Measurements from ENCODE around the gene KCNT1. TPM values are rescaled to one million over a fixed set of nuclear protein-coding genes. Genes with fewer than 3 reads are reported as not detected.
A peak's percentile ranks its signal among the peaks of the same experiment; 100 is the strongest.
"Not testable (repeated sequence)": the region's sequence is repeated elsewhere in the genome, so short reads cannot be mapped to it uniquely, and the experiment has no call there.

KCNT1 gene
- total RNA-seq (2014; rRNA removed; shearing (Covaris generic)), result not detected in 2 replicates

DNA sequence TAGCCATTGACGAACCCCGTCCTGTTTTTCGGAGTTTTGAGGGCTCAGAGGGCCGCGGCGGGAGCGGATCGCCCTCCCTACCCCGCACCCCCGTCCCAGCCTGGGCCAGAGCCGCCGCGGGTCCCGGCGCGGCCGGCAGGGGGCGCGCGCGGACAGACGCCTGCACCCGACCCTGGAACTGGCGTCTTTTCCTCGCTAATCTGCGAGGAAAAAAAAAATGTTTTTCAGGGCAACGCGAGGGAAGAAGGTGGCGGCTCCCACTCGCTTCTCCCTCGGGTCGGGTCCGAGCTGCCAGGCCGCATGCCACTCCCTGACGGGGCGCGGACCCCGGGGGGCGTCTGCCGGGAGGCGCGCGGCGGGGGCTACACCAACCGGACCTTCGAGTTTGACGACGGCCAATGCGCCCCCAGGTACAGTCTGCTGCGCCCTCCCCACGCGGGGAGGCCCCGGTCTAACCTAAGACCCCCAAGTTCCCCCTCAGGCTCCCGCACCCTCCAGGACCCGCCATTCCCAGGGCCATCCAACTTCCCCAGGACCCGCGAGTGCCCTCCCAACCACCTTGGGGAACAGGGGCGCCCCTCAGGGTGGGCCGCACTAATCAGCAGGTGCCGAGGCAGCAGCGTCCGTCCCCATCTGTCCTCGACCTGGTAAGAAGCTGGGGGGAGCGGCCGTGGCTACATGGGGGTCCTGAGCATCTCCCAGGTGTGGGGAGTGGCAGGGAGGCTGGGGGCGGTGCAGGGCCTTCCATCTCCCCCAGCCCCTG, at the start of gene KCNT1:
Gene KCNT1, plus strand, starts transcription at position 227 of the 763 bp plus-strand sequence. Its CDS starts 74 bp downstream, at position 301.
- peak; percentile 21 for DNase-seq (ENCODE audit: low read depth)

- DNase-seq (ENCODE audit: low read depth), result no peak
These were observed 46.7 kb upstream of the KCNT1 start for GRCh38 chr9:135655317-135655716.

- DNase-seq (ENCODE audit: low read depth), result no peak
These were observed 44.6 kb upstream of the KCNT1 start for GRCh38 chr9:135657416-135657815.

DNA sequence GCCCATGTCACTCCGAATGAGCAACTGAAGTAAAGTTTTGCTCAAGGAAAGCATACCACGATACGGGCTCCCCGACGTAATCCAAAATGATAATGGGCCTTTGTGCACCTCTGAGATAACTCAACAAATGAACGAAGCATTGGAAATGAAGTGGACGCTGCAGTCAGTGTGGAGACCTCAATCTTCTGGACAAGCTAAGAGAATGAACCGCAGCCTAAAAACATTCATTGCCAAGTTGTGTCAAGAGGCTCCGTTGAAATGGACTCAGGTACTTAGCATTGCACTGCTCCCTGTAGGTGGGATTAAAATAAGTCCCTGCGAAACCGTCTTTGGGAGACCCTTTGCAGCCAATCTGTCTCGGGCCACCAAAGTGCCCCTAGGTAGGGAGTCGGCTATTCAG, 42.7 kb upstream of the KCNT1 start:
- no peak for DNase-seq (ENCODE audit: low read depth)

GRCh38 chr9:135660407-135660806, 41.6 kb upstream of the KCNT1 start:
- no peak for DNase-seq (ENCODE audit: low read depth)

DNA sequence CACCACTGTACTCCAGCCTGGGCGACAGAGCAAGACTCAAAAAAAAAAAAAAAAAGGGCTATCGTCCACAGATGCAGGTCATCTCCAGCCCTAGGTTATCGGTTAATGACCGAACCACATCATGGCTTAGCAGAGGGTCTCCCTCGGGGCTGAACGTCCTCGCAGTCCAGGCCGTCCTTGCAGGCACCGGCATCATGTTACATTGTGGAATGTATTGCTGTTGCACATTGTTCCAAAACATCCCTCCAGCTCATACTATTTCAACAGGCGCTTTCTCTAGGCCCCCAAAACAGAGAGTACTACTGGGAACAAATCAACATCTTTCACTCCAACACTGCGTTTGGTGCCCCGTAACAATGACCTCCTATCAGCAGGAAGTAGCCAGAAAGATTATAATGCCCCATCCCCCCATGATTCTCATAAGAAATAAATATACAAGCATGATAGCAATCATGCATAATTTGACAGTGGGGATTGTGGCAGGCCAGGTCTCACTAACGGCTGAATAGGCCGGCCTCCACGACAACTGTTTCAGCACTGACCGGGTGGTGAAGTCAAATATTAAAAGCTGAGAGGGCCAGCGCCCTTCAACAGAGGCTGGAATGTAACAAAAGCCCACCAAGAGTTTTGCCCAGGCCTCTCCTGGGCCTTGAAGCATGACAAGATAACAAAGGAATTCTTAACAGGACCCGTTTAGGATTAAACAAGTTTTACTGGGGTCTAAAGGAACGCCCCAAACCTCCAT, 40.0 kb upstream of the KCNT1 start:
- no peak for DNase-seq (ENCODE audit: low read depth)

GRCh38 chr9:135662758-135663450, 39.1 kb upstream of the KCNT1 start, which contains the start of gene LCN9:
Gene LCN9, plus strand, starts transcription at chr9:135663309. Its CDS starts 13 bp downstream, at chr9:135663322.
- DNase-seq (ENCODE audit: low read depth), result peak; percentile 12

- DNase-seq (ENCODE audit: low read depth), result no peak
These were observed 38.6 kb upstream of the KCNT1 start for GRCh38 chr9:135663451-135663770.

DNA sequence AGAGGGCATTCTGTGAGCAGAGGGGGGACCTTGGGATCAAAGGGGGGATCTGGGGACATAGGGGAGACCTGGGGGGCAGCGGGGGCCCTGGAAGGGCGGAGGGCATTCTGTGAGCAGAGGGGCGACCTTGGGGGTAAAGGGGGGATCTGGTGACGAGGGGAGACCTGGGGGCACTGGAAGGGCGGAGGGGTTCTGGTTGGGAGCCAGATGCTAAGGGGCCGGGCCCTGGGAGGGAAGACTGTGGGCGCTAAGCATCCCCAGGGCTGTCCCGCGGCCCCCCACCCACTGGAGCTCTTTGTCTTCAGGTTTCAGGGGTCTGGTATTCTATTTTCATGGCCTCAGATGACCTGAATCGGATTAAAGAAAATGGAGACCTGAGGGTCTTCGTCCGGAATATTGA, 38.1 kb upstream of the KCNT1 start:
- no peak for DNase-seq (ENCODE audit: low read depth)

DNA sequence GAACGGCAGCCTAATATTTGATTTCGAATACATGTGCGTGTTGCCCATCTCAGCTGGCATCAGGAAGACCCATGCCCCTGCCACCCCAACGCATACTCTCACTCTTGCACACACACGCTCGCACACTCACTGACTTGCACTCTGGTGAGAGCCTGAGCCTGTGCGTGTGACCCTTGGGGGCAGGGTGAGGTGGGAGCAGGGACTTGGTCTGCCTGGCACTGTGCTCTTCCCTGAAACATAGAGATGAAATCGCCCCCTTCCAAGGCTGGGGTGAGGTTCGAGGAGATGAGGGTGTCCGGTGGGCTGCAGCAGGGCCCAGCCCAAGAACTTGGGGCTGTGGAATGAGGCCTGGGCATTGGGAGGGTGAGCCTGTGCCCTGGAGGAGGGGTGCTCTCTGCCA, 37.7 kb upstream of the KCNT1 start:
- no peak for DNase-seq (ENCODE audit: low read depth)

DNA sequence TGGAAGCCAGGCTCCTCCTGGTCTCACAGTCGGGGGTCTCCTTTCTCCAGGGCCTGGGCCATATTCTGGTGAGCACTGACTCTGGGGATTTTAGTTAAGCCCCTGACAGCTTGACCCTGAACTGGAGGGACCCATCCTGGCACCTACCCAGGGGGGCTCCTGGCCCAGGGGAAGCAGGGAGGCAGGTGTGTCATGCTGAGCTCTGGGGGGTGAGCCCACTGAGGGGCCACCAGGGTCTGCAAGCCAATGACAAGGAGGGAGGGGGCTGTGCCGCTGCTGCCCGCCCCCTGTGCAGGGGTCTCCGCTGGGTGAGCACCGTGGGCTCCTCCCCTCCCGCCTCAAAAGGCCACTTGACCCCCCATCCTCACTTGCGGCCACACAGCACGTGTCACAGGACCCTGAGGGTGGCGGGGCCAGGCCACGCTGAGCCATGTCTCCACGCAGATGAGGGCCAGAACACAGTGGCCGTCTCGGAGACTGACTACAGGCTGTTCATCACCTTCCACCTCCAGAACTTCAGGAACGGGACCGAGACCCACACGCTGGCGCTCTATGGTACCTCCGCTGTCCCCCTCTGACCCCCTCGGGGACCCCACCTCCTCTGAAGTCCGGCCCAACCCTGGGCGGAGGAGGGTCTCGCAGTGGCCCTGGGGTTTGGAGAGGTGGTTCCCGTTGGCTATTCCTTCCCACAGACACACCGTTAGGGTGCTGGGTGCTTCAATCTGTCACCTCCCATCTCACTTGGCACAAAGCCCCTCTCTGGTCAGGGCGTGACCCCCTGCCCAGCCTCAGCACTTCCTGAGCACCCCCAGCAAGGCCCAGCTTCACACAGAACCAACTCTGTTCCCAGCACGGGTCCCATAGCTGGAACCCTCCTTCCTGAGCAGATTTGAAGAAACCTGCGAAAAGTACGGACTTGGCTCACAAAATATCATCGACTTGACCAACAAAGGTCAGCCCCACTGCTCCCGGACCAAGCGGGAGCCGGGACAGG, 36.9 kb upstream of the KCNT1 start:
- no peak for DNase-seq (ENCODE audit: low read depth)

DNA sequence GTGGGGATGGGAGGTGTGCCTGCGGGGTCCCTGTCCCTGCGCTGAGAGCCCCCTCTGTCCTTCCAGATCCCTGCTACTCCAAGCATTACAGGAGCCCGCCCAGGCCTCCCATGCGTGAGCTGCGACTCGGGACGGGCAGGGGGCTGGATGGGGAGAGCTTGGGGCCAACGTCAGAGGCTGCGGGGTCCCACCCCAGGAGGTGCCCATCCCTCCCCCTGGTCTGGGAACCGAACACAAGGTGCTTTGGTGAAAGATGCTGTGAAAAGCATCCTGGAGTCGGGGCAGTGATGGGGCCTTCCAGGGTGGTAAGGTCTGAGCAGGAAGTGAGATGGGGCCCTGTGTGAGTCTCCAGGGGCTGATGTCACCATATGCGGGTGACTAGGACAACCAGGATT, 36.2 kb upstream of the KCNT1 start:
- no peak for DNase-seq (ENCODE audit: low read depth)

DNA sequence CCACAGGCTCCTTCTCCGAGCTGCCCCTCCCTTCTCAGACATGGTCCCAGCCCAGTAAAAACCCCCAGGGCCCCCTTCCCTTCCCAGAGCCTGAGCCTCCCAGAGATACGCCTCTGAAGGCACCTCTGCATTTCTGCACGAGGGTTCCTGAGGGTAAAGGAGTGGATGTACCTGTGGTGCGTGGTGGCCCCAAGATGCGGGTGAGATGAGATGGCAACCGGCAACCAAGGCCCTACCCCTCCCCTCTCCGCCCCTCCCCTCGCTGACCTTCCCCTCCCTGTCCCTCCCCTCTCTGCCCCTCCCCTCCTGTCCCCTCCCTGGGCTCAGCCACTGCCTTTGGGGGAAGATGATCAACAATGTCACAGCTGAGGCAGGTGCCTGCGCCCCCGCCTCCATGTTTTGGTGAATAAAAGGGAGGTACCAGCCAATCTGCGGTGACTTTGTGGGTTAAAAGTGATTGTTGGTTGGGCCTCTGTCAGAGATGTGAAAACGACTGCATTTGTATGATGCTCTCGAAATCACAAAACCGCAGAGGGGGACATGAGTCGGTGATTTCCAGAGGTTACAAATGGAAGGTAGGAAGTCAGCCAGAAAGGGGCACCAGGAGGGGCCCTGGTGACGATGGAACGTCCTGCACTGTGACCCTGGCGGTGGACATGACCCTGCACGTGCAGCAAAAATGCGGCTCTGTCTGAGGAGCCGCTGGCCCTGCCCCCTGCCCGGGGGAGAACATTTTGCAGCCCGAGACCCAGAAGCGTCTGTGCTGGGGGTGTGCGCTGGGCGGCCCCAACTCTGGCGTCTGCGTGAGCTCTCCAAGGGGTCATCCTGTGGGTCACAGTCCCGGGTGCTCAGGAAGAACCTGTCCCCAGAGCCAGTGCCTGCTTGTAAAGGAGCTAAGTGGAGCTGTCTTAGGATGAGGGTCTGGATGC, 35.2 kb upstream of the KCNT1 start:
- DNase-seq (ENCODE audit: low read depth), result no peak

- DNase-seq (ENCODE audit: low read depth), result no peak
These were observed 34.5 kb upstream of the KCNT1 start for GRCh38 chr9:135667463-135668001.

GRCh38 chr9:135669018-135669417, 33.0 kb upstream of the KCNT1 start:
- DNase-seq (ENCODE audit: low read depth), result not testable (repeated sequence)

- no peak for DNase-seq (ENCODE audit: low read depth)
These were observed 32.2 kb upstream of the KCNT1 start for GRCh38 chr9:135669616-135670285.

DNA sequence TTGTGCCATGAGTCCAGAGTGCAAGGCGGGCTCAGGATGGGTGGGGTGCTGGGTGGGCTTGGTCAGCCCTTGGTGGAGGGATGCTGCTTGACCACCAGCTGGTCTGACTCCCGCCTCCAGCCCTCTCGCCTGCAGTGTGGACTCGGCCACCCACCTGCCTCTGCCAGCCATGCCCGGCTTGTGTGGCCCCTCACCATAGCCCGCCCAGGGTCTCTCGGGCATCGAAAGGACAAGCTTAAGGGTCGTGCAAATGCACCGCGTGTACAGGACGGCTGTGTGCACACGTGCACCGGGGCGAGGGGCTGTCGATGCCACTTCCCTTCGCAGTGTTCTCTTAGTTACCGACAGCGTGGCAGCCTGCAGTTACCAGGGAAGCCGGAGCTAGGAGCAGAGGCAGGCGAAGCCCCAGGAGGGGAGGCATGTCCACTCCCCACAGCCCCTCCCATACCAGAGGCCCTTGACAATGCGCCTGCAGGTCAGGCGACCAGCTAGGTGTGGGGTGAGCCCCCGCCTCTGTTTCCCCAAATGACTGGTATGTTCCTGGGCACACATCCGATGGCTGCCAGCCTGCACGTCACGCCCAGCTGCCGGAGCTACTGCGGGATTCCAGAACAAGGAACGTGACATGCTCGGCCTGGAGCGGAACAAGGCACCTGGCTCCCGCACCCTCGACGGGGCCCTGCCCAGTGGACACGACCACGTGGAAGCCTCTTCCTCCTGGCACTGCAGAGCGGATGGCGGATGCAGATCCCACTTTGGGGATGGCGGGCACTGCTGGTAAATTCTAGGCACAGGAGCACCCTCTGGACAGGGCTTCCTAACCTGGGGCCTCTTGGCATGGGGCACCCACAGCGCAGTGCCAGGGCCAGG, 31.0 kb upstream of the KCNT1 start:
- no peak for DNase-seq (ENCODE audit: low read depth)

DNA sequence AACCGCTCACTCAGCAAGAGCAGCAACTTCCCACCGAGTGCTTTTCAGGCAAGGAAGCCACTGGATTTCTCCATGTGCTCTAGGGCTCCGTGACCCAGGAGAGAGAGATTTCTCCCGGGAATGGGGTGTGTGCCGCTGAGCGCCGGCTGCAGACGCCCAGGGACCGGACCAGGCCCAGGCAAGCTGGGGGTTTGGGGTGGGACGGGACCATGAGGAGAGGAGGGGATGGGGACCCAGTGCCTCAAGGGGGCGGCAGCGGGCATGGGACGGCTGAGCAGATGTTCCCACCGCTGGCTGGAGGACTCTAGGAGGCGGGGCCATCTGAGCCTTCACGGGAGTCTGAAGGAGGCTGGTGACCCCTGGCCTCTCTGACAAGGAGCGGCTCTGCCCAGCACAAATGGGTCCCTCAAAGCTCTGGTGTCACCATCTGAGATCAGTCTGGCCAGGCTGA, 30.4 kb upstream of the KCNT1 start:
- DNase-seq (ENCODE audit: low read depth), result no peak
